Glomerular visceral epithelial cell (primary cell): Measurements from ENCODE around the gene AXDND1.
"Not testable (repeated sequence)": the region's sequence is repeated elsewhere in the genome, so short reads cannot be mapped to it uniquely, and the experiment has no call there.

Experiments used
- DNase-seq: peaks from one replicate; pipeline ENCODE4 v3.0.0-alpha.2; 2016; ENCODE audit errors: extremely low spot score

Gene AXDND1

GRCh38 chr1:179474713-179475112, 108.9 kb downstream of the AXDND1 start:
- DNase-seq = no peak

- no peak for DNase-seq
Observed at GRCh38 chr1:179476484-179476883, 110.7 kb downstream of the AXDND1 start.

GRCh38 chr1:179478370-179478769, 112.6 kb downstream of the AXDND1 start:
- no peak for DNase-seq

- no peak for DNase-seq
Observed at GRCh38 chr1:179490611-179491010, 124.8 kb downstream of the AXDND1 start.

GRCh38 chr1:179493323-179493722, 127.6 kb downstream of the AXDND1 start:
- DNase-seq = no peak

GRCh38 chr1:179506199-179506598, 140.4 kb downstream of the AXDND1 start:
- no peak for DNase-seq

GRCh38 chr1:179509384-179509783, 143.6 kb downstream of the AXDND1 start:
- no peak for DNase-seq

- no peak for DNase-seq
Observed at GRCh38 chr1:179510038-179510437, 144.3 kb downstream of the AXDND1 start.

GRCh38 chr1:179516976-179517705, 151.4 kb downstream of the AXDND1 start:
- no peak for DNase-seq

- DNase-seq = not testable (repeated sequence)
Observed at GRCh38 chr1:179518544-179518943, 152.8 kb downstream of the AXDND1 start.

GRCh38 chr1:179529482-179530195, 163.9 kb downstream of the AXDND1 start:
- DNase-seq = no peak

GRCh38 chr1:179530352-179530751, 164.6 kb downstream of the AXDND1 start:
- no peak for DNase-seq

- DNase-seq = no peak
Observed at GRCh38 chr1:179541774-179542173, 176.0 kb downstream of the AXDND1 start.

GRCh38 chr1:179545321-179545720, 179.6 kb downstream of the AXDND1 start:
- DNase-seq = no peak

- no peak for DNase-seq
Observed at GRCh38 chr1:179547021-179547535, 181.3 kb downstream of the AXDND1 start.

GRCh38 chr1:179548666-179549367, 183.0 kb downstream of the AXDND1 start:
- DNase-seq = no peak

GRCh38 chr1:179549368-179549700, 183.6 kb downstream of the AXDND1 start:
- DNase-seq = no peak

- no peak for DNase-seq
Observed at GRCh38 chr1:179550746-179551682, 185.2 kb downstream of the AXDND1 start.

- DNase-seq = no peak
Observed at GRCh38 chr1:179554427-179554826, 188.7 kb downstream of the AXDND1 start.

- no peak for DNase-seq
Observed at GRCh38 chr1:179558078-179558477, 192.3 kb downstream of the AXDND1 start.

GRCh38 chr1:179575497-179576314, 209.9 kb downstream of the AXDND1 start, which contains the start of gene NPHS2:
Gene NPHS2 (minus strand): TSS chr1:179575948. CDS start chr1:179575864, 84 bp downstream.
- DNase-seq = no peak
